ENCODE data around the gene PHACTR4.
"Not testable (repeated sequence)": the region's sequence is repeated elsewhere in the genome, so short reads cannot be mapped to it uniquely, and the experiment has no call there.

The PHACTR4 gene

DNA sequence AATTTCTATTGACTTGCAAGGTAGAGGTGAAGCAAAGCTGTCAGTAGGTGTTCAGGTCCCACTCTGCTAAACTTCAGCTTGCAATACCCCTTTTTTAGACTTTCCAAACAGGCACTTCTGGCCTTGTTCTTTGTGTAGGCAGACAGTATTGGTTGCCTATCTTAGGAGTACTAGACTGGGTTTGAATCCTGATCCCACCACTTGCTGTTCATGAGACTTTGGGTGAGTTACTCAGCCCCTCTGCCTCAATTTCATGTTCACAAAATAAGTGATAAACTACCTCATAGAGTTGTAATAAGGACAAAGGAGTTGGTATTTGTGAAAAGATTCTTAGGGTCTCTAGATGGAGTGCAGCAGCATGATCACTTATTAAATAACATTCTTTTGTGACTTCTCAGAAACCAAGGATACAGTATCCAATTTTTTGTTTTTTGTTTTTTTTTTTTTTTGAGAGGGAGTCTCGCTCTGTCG, 141.5 kb downstream of the PHACTR4 start:
- H3K4me3 ChIP-seq (ENCODE audit: low read depth, low read length), result no peak overlapping the region
- in situ Hi-C loops (cut with HindIII; ENCODE audit: low sequenced_read_pairs), result no loop called here
- TF ChIP-seq, protein P1, sequence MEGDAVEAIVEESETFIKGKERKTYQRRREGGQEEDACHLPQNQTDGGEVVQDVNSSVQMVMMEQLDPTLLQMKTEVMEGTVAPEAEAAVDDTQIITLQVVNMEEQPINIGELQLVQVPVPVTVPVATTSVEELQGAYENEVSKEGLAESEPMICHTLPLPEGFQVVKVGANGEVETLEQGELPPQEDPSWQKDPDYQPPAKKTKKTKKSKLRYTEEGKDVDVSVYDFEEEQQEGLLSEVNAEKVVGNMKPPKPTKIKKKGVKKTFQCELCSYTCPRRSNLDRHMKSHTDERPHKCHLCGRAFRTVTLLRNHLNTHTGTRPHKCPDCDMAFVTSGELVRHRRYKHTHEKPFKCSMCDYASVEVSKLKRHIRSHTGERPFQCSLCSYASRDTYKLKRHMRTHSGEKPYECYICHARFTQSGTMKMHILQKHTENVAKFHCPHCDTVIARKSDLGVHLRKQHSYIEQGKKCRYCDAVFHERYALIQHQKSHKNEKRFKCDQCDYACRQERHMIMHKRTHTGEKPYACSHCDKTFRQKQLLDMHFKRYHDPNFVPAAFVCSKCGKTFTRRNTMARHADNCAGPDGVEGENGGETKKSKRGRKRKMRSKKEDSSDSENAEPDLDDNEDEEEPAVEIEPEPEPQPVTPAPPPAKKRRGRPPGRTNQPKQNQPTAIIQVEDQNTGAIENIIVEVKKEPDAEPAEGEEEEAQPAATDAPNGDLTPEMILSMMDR (IDR thresholded peaks at IDR 0.05; ENCODE audit: low read depth, low read length, missing control alignments), result no peak
- no peak for DNase-seq (ENCODE audit: low read depth)

DNA sequence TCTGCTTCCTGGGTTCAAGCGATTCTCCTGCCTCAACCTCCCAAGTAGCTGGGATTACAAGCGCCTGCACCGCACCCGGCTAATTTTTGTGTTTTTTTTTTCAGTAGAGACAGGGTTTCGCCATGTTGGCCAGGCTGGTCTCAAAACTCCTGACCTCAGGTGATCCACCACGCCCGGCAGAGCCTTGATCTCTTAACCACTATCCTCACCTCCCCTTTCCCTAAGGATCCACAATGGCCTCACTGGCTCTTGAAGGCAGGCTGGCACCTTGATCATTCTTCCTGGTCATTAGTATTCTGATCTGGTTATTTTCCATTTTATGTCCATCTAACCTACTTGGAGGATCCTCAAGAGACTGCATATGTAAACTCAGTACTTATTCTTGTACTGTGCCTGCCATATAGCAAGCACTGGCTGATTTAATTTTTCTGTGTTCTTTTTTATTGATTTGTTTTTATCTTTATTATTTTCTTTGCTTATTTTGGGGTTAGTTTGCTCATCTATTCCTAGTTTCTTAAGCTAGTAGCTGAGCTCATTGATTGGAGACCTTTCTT, 142.6 kb downstream of the PHACTR4 start:
- TF ChIP-seq, protein P1 (IDR thresholded peaks at IDR 0.05; ENCODE audit: low read depth, low read length, missing control alignments), result no peak
- in situ Hi-C loops (cut with HindIII; ENCODE audit: low sequenced_read_pairs), result no loop called here
- H3K4me3 ChIP-seq (ENCODE audit: low read depth, low read length), result no peak overlapping the region
- DNase-seq (ENCODE audit: low read depth), result no peak

DNA sequence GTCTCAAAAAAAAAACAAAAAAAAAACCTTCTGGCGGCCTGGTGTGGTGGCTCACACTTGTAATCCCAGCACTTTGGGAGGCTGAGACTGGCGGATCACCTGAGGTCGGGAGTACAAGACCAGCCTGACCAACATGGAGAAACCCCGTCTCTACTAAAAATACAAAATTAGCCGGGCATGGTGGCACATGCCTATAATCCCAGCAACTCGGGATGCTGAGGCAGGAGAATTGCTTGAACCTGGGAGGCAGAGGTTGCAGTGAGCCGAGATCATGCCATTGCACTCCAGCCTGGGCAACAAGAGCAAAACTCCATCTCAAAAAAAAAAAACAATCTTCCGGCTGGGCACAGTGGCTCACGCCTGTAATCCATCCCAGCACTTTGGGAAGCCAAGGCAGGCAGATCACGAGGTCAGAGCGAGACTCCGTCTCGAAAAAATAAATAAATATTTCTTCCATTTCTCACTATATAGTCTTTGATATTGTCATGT, 144.9 kb downstream of the PHACTR4 start:
- H3K4me3 ChIP-seq (ENCODE audit: low read depth, low read length); DNase-seq (ENCODE audit: low read depth); in situ Hi-C loops (cut with HindIII; ENCODE audit: low sequenced_read_pairs): not testable (repeated sequence)

DNA sequence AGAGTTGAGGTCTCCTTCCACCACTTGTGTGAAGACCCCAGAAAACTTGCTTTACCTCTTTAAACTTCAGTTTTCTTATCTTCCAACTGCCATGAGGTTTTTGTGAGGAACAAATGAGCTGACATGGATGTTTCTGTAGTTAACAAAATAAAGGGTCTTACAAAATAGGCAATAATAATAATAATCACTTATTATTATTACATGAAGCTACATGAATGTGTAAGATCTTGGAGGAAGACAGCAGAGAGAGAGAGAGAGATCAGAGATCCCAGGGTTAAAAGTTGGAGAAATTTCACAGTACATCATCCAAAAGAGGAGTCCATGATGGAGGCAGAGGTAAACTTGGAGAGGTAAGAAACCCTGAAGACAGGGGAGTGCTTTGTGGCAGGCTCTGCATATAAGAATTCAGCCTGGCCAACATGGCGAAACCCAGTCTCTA, 147.0 kb downstream of the PHACTR4 start:
- TF ChIP-seq, protein P1 (IDR thresholded peaks at IDR 0.05; ENCODE audit: low read depth, low read length, missing control alignments), result no peak
- in situ Hi-C loops (cut with HindIII; ENCODE audit: low sequenced_read_pairs), result no loop called here
- no peak for DNase-seq (ENCODE audit: low read depth)
- no peak overlapping the region for H3K4me3 ChIP-seq (ENCODE audit: low read depth, low read length)

DNA sequence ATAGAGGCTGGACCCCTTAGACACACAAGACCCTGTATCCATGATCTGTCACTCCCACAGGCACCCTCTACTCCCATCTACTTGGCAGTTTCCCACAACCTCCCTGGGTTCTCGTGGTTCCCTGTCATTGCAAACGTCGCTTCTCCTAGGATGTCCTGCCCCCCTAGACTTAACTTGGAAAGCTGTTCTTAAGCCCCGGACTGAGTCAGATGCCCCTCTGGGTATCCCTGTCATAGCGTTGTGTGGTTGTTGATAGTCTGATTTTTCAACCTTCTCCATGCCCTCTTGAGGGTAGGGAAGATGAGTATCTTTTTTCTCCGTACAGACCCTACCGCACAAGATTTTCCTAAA, 148.1 kb downstream of the PHACTR4 start:
- in situ Hi-C loops (cut with HindIII; ENCODE audit: low sequenced_read_pairs), result no loop called here
- H3K4me3 ChIP-seq (ENCODE audit: low read depth, low read length), result peak overlapping the region; percentile 60
- DNase-seq (ENCODE audit: low read depth), result no peak
- TF ChIP-seq, protein P1 (IDR thresholded peaks at IDR 0.05; ENCODE audit: low read depth, low read length, missing control alignments), result no peak

DNA sequence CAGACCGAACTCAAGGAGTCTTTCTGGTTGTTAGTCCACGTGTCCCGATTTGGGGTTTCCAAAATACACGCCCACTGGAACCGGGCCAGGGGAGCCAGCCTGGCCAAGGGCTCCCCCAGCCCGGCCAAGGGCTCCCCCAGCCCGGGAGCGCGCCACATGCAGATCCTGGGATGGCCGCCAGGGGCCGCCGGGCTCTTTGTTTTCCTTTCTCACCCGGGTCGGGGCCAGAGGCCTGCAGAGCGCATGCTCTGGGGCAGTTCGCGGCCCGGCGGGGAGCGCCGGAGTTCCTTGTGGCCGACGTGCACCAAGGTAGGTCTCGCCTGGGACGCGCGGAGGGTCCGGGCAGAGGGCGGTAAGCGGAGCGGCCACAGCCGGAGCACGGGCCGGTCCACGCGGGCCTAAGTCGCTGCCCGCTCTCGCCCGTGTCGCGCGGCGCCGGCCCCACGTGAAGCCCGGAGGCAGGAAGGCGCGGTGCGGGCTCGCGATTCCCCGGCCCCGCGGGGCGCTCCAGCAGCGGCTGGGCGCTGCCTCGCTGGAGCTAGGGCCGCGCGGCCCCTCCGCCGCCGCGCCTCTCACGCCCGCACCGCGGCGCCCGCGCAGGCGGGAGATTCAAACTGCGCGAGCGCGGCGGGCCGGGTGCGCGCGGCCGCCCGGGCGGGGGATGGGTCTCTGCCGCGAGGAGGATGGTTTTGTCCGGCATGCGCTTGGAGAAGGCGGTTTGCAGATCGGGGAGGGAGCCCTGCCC, 148.6 kb downstream of the PHACTR4 start:
- in situ Hi-C loops (cut with HindIII; ENCODE audit: low sequenced_read_pairs), result no loop called here
- peak; percentile 55 for DNase-seq (ENCODE audit: low read depth)
- TF ChIP-seq, protein P1 (IDR thresholded peaks at IDR 0.05; ENCODE audit: low read depth, low read length, missing control alignments), result peak; percentile 98
- H3K4me3 ChIP-seq (ENCODE audit: low read depth, low read length), result peak overlapping the region; percentile 60

DNA sequence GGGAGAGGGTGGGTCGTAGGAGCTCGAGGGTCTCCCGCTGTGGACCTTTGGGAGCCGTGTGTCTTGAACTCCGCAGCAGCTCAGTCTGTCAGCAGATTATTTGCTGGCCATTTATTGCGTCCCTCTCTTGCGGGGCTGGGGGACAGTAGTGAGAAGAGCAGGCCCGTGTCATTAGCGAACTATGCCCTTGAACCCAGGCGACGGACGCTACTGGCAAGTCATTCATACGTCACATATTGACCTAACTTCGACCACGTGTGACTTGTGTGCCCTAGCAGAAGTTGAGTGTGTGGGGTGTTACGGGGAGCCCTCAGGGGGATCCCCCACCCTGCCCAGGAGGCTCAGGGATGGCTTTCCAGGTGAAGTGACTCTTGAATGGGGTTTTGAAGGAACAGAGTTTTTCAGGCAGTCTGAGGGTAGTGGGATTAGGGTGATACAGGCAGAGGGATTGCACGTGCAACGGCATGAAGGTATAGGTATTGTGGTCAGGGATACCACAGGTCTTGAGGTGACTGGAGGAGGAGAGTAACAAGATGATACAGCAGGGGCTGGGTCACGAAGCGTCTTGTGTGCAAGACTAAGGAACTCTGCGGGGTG, 149.3 kb downstream of the PHACTR4 start:
- peak overlapping the region; percentile 60 for H3K4me3 ChIP-seq (ENCODE audit: low read depth, low read length)
- DNase-seq (ENCODE audit: low read depth), result no peak
- TF ChIP-seq, protein P1 (IDR thresholded peaks at IDR 0.05; ENCODE audit: low read depth, low read length, missing control alignments), result no peak
- in situ Hi-C loops (cut with HindIII; ENCODE audit: low sequenced_read_pairs), result no loop called here
